DMS53 treated with DMSO at 0.1 percent for 48 hours (cell line): ENCODE data around the gene SLC6A3.
"Not testable (repeated sequence)": the region's sequence is repeated elsewhere in the genome, so short reads cannot be mapped to it uniquely, and the experiment has no call there.

Experiments
- DNase-seq: peaks from one replicate; lab custom pipeline; 2025; ENCODE audit not compliant: unreplicated experiment; lab: John Stamatoyannopoulos, UW

SLC6A3 gene

DNA sequence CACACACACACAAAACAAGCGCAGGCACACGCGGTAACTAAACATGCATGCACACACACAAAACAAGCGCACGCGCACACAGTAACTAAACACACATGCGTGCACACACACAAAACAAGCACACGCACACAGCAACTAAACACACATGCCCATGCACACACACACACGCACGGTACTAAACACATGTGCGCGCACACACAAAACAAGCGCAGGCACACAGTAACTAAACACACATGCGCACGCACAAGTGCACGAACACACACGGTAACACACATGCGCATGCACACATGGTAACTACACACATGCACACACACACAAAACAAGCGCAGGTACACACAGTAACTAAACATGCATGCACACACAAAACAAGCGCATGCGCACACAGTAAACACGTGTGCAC, 19.9 kb upstream of the SLC6A3 start:
- DNase-seq, result no peak

DNA sequence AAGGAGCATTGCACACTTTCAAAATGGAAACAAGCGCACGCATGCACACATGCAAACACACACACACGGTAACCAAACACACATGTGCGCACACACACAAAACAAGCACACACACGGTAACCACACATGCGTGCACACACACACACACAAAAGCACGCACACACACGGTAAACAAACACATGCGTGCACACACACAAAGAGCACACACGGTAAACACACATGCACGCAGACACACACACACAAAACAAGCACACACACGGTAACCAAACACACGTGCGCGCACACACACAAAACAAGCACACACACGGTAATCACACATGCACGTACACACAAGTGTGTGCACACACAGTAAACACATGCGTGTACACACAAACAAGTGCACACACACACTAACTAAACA, 19.3 kb upstream of the SLC6A3 start:
- no peak for DNase-seq

DNA sequence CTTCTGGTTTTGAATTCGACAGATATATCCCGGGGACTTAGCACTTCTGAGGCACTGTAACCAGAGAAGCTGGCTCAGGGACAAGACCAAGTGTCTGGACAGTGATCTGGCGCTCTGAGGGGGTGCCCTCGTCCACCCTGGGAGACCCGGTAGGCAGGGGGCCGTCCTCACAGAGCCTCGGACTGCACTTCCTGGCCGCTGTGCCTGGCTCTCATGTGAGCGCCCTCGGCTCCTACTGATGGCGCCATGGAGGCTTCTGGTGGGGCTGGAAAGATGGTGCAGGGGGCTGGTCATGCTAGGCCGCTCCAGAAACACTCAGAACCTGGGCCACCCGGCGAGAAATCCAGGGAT, 18.8 kb upstream of the SLC6A3 start:
- no peak for DNase-seq

DNA sequence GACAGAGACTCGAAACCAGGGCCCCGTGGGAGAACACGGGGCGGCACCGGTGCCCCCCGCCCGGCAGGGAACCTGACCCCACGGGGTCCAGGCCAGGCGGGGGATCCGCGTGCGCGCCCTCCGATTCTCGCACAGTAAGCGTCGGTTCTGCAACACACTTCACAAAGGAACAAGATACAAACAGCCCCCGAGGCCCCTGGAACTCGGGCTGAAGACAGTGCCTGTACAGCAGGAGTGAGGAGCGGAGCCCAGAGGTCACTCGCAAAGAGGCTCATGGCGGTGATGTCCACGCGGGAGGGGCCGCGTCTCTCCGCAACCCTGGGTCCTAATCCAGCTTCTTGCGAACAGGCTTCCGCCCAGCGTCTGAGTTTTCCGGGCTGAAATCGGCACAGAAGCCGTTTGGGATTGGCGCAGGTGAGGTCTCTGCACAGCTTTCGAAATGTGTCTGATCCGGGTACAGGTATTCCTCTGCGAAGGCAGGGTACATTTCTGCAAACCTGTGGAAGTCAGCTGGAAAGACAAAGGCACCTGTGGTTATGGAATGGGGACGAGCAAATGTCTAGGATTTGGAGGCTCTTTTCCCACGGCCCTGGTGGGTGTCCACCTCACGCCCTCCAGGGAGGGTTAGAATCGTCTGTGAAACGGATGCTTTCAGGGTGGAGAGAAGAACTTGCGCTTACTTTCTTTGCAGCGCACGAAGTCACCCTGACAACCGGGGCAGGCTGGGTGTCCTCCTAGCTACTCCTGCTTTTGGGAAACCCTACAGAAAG, 18.3 kb upstream of the SLC6A3 start:
- DNase-seq, result no peak

DNA sequence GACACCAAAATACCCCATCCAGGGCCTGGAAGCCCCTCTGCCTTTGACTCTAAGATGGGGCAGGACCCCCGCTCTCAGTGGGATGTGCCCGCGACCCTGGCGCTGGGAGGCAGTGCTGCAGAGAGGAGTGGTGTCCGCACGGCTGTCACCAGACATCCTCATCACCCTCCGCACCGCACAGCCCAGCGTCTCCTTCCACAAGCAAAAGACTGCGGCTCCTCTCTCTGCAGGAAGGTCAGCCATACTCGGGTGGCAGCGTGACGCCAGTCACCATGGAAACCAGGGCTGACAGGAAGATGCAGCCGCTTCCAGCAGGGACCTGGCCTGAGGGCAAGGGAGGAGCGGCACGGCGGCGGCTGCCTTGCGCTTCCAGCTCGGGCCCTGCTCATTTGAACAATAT, 17.1 kb upstream of the SLC6A3 start:
- DNase-seq, result no peak

DNA sequence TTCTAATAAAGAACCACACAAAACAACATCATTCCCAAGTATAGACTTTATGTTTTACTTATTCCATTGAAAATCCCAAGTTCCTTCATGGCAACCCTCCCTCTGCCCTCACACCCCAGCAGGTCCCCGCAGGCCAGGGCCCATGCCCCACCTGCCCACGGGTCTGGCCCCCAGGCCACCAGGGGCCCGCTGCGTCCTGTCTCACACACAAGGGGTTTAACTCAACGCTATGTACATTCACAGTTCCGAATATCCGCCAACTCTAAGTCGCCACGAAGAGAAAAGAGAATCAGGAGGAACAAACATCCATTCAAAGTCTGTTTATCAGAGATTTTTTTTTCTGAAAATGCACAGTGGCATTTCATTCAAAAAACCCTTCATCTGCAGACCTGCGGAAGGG, 16.2 kb upstream of the SLC6A3 start:
- no peak for DNase-seq

DNA sequence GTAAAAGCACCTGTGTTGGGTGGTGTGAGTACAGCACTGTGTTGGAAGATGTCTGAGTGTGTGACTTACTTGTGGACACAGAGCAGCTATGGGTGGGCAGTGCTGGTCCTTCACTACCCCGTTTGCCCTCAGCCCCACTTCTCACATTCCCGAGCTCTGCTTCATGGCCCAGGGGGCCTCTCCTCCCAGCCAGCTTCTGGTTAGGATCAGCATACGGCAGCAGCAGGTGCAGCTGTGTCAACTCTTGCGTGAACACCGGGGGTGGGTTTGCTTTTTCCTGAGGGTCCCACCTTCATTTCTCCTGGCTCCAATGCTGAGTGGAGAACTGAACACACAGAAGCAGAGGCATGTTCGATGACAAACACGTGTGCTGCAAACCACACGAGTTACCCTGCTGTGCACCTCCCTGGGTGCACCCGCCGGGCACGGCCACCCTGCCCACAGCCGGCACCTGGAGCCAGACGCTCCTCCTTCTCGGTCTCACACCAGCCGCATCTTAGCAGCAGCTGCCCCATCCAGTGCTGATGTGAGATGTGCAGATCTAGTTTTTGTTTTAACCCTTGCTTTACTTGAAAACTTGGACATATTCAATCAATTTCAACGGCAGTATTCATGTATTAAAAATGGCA, 14.9 kb upstream of the SLC6A3 start:
- no peak for DNase-seq

DNA sequence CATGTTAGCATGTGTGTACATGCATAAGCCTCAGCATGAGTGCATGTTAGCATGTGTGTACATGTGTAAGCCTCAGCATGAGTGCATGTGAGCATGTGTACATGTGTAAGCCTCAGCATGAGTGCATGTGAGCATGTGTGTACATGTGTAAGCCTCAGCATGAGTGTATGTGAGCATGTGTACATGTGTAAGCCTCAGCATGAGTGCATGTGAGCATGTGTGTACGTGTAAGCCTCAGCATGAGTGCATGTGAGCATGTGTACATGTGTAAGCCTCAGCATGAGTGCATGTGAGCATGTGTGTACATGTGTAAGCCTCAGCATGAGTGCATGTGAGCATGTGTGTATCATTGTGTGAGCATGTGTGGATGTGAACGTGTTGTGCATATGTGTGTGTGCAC, 14.2 kb upstream of the SLC6A3 start:
- DNase-seq, result not testable (repeated sequence)

DNA sequence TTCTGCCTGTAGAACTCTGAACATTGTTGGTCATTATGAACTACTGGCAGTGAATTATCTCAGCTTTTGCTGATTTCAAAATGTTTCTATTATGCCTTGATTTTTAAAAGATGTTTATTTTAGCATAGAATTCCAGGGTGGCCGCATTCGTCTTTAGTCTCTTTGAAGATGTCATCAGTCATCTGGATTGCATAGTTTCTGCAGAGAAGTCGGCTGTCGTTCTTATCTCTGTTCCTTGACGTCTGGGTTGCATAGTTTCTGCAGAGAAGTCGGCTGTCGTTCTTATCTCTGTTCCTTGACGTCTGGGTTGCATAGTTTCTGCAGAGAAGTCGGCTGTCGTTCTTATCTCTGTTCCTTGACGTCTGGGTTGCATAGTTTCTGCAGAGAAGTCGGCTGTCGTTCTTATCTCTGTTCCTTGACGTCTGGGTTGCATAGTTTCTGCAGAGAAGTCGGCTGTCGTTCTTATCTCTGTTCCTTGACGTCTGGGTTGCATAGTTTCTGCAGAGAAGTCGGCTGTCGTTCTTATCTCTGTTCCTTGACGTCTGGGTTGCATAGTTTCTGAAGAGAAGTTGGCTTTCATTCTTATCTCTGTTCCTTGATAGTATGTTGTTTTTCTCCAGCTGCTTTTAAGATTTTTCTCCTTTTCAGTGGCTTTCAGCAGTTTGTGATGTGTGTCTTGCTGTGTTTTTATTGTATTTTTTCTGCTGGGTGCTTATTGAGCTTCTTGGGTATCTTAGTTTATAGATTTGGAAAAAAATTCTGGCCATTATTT, 11.1 kb upstream of the SLC6A3 start:
- DNase-seq, result not testable (repeated sequence)

DNA sequence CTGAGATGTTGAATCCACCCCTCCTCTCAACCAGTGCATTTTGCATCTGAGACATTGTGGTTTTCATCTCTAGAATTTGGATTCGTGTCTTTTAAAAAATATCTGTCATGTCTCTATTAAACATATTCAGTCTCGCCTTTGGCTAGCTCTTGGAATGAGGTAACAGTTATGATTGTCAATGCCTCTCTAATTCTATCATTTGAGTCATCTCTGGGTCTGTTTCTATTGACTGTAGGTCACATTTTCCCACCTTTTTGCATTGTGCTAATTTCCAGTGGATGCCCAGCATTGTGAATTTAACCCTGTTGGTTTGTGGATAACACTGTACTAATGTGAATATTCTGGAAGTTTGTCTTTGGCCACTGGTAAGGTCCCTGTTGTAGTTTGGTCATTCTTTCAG, 8.4 kb upstream of the SLC6A3 start:
- no peak for DNase-seq

DNA sequence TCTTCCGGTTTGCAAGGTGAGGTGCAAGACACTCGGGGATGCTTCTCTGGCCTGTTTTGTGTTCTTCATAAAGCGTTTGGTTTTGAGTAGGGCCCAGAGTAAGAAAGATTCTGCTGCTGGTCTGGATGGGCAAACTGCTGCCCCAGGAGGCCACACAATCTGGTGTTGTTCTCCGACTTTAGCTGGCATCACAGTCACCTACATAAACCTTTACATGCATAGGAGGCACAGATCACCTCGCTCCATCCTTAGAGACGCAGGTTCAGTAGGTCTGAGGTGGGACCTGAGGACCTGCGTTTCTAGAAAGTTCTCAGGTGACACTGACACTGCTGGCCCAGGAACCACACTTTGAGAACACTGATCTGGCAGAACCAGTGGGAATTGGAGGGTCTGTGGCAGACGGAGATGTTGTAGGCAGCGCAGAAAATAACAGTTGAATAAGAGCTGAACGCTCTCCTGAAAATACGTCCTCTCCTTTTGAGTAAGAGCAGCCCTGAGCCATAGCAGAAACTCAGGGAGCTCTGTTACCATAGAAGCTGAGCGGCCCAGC, 3.9 kb upstream of the SLC6A3 start:
- no peak for DNase-seq

DNA sequence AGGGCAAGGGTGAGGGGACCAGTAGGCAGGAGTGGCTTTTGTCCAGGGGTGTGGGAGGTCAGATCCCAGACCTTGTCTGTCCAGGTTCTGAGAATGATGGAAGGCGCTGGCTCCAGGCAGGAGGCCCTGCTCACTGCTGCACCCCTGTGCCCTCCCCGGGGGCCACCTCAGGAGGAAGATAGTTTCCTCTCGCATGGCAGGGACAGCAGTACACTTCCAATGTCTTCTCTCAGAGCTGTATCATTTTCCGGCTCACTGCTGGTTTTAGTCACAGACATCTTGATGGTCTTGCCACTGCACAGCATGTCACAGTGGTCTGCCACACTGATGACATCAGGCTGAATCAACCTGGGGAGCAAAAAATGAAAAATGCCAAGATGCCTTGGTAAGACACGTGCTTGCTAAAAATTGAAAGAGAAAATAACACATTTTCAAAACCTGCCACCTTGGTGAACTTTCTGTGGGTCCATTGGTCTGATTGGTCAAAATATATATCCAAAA, 3.3 kb upstream of the SLC6A3 start:
- DNase-seq, result no peak

DNA sequence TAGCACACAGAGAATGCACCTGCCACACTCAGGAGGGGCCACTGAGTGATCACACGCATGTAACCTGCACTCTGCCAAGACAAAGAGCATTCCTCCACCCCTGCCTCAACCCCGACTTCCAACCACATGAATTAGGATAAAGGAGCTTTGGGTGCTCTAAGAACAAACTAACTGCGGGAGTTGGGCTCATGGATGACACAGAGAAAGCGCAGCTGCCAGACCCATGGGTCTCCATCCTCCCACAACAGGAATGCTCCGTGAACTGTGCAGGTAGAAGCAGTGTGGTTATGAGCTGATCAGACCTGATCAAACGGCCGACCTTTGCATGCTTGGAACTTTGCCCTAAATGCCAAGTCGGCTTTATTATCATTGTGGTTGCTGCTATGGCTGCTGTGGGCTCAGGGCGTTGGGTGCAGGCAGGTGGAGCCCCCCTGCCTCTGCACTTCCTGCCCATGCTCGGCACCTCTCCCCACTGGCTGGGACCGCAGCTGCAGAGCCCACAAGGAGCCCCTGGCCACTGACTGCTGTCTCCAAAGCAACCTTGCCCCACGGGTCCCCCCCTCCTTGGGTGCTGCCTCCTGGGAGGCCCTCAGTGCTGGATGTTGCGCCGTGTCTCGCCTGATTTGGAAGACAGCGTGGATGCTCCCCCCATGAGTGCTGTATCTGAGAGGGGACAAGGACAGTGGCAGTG, 2.6 kb upstream of the SLC6A3 start:
- DNase-seq, result no peak

DNA sequence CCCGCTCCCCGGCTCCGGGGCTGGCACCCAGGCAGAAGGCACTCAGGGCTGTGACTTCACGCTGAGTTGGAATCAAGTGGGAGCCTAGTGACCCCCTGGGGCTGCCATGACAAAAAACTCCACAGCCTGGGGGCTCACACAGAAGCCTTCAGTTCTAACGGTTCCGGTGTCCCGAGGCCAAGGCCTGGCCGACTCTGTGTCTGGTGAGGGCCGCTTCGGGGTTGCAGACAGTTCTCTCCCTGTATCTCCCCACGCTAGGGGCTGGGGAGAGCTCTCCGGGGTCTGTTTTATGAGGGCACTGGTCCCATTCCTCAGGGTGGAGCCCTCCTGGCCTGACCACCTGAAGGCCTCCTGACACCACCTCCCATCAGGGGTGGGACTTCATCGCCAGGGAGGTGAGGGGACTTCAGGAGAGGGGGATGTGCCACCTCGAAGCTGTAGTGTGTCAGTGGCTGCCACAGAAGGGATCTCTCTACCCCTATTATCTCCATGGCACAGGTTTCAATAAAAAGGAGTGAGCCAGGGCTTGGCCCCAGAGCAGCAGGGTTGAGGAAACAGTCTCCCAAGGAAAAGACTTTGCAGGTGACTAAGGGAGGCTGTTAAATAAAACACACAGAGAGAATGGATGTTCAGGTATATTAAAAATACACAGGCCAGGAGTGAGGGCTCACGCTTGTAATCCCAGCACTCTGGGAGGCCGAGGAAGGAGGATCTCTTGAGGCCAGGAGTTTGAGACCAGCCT, 1.5 kb upstream of the SLC6A3 start:
- peak; percentile 34 for DNase-seq

DNA sequence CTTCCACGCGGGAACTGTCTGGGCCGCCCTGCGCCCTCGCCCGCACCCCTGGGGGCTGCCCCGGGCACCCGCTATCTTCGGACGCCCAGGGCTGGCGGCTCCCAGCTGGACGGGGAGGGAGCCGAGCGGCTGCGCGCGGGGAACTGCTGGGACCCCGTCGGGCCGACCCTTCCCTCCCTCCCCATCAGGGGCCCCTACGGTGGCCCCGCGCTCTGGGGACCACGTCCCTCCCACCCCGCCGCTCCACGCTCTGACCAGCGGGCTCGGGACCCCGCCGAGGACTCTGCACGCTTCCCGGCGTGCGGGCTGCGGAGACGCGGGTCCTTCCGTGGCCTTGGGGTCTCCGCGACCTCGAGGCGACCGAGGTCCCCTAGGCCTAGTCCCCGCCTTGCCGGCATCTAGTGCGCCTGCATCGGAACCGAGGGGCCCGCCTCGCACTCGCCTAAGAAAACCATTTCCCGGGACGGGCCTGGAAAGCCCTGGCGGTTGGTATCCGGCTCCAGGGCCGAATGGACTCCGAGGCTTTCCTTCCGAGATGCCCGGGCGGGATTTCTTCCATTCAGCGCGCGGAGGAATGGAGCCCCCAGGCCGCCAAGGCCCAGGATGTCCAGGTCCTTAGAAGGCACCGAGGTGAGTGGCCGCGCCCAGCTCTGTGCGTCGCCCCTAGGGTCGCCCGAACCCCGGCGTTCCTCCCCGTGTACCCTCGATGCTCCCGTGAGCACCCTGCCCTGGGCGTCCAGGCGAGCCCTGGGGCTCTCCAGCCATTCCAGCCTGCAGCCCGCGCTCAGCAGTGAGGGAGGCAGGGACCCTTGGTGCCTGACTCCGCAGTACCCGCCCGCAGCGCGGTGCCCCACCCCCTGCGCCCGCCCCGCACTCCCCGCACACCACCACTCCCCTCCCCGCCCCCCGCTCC, 705 bp upstream of the SLC6A3 start:
- DNase-seq, result peak; percentile 31

DNA sequence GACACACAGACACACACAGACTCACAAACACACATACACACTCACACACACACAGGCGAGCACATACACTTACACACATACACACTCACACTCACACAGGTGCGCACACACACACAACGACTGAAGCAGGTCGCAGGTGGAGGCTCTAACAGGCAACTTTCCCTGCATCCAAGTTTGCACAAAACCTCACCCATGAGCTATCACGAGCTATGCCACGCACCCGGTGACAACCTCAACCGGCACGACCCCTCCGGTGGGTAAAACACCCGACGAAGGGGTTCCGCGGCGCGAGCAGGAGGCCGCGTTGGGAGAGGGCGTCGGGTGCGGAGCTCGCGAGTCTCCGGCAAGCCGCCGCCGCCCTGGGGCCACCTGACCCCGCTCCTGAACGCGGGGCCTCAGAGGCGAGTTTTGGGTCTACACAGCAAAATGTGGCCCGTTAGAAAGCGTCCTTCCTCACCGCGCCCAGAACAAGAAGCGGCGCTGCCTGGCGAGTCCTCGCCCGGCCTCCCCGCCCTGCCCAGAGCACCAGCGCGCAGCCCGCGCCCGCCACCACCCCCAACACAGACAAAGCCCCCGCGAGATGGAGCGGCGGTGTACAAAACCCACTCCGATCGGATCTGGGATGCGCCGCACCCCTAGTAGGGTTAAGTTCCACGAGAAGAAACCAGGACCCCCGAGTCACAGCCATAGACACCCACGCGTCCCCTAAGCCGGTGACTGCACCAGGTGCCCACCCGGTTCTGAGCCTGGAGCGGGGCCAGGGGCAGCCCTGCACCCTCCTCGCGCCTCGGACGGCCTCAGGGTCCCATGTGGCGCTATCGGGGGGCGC, 665 bp downstream of the SLC6A3 start:
- no peak for DNase-seq

DNA sequence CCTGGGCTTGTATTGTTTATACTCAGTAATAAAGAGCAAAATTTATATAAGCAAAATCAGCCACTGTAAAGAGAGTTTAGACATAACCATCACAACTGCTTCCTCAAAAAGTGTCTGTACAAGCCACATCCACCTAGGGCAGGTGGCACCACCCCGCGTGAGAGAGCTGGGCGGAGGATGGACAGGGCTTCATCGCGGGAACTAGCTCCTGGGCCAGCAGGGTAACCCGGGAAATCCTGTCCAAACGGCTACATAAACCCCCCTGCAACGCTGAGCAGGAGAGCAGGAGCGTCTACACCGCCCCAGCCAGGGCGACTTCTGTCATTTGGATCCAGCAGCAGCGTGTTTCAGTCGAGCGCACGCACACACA, 1.3 kb downstream of the SLC6A3 start:
- DNase-seq, result no peak

DNA sequence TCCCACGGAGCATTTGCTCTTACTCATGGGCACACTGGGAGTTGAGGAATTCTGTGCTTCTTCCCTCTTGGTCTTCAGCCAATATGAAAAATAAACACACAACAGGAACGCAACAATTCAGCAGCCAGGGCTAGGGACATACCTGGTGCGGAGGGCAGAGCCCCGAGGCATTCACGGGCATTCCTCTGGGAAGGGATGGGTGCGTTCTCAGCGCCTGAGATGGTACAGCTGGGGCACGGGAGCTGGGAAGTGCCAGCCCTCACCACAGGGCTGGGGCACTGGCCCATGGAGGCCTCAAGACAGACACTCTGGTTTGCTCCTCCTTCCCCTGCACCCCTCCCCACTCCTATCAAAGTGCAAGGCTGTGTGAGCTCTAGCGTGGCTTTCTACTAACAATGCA, 2.1 kb downstream of the SLC6A3 start:
- DNase-seq, result no peak
